HG03175 (cell line): ENCODE results near the gene CNN3.

Experiments used
- ATAC-seq: cut with Tn5 transposase; IDR thresholded peaks from one replicate; pipeline ENCODE4 v1.9.1; 2021; ENCODE audit warnings: mild to moderate bottlenecking, moderate library complexity; ENCODE audit not compliant: unreplicated experiment

Gene CNN3

GRCh38 chr1:94858276-94858675, 68.6 kb downstream of the CNN3 start:
- no peak for ATAC-seq

GRCh38 chr1:94856868-94857267, 70.0 kb downstream of the CNN3 start:
- no peak for ATAC-seq

- ATAC-seq = no peak
Measured at GRCh38 chr1:94856004-94856403, 70.9 kb downstream of the CNN3 start.

GRCh38 chr1:94855307-94855700, 71.6 kb downstream of the CNN3 start:
- no peak for ATAC-seq

GRCh38 chr1:94854458-94855306, 72.2 kb downstream of the CNN3 start:
- ATAC-seq = peak; percentile 98

- no peak for ATAC-seq
Measured at GRCh38 chr1:94852788-94853187, 74.1 kb downstream of the CNN3 start.

- no peak for ATAC-seq
Measured at GRCh38 chr1:94851571-94851970, 75.3 kb downstream of the CNN3 start.
